ENCODE data around the gene RWDD4. TPM values are rescaled to one million over a fixed set of nuclear protein-coding genes. Genes with fewer than 3 reads are reported as not detected.

RWDD4 gene
- total RNA-seq, 1 donor from 2014 or later, result 18.2 TPM

DNA sequence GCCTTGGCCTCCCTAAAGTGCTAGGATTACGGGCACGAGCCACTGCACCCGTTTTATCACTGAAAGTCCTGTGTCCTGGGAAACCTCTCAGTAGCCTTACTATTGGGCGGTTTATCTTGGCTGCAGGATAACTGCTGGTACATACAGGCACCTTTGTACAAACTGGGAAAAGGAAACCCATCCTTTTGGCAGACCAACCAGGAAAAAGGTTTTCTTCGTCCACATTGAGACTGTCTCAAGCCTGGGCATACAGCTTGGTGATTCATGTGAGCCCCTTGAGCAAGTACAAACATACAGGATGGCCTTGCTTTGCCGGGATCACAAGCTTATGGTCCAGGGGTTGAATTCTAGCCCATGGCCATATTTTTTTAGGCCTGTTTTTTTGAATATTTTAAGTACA is 32.8 kb downstream of the RWDD4 start:
- no peak for DNase-seq (ENCODE audit: extremely low spot score in 2 of 2)
- no peak overlapping the region for H3K27ac ChIP-seq
- TF ChIP-seq, protein P1, sequence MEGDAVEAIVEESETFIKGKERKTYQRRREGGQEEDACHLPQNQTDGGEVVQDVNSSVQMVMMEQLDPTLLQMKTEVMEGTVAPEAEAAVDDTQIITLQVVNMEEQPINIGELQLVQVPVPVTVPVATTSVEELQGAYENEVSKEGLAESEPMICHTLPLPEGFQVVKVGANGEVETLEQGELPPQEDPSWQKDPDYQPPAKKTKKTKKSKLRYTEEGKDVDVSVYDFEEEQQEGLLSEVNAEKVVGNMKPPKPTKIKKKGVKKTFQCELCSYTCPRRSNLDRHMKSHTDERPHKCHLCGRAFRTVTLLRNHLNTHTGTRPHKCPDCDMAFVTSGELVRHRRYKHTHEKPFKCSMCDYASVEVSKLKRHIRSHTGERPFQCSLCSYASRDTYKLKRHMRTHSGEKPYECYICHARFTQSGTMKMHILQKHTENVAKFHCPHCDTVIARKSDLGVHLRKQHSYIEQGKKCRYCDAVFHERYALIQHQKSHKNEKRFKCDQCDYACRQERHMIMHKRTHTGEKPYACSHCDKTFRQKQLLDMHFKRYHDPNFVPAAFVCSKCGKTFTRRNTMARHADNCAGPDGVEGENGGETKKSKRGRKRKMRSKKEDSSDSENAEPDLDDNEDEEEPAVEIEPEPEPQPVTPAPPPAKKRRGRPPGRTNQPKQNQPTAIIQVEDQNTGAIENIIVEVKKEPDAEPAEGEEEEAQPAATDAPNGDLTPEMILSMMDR (IDR thresholded peaks at IDR 0.05), result no peak
- TF ChIP-seq POLR2AphosphoS5 (IDR thresholded peaks at IDR 0.05; ENCODE audit: insufficient read depth in 1 of 2, low read depth in 1 of 2) (no peak), POLR2A (IDR thresholded peaks at IDR 0.05) (no peak)

DNA sequence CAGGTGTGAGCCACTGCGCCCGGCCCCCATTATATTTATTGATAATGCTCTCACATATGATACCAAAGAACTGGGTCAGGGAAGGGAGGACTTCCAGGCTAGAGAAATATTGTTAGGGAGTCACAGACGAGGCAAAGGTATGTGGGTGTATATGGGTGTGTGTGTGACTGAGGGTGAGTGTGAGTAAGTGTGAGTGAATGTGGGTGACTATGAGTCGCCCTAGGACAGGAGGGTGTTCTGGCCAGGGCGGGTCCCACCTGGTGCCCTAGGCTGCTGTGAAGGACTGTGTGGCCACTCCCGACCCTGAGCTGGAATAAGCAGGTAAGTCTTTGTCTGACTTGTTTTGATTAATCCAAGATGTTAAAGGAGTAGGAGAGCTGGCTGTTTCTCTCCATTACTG is 34.4 kb downstream of the RWDD4 start:
- H3K27me3 ChIP-seq, result no peaks in the 10 kb centered on the region
- H3K36me3 ChIP-seq, result no peaks in the 10 kb centered on the region
- intact Hi-C loops (cut with DNase I), result no loop called here
- no peaks in the 10 kb centered on the region for H3K9me3 ChIP-seq
- H3K4me1 ChIP-seq, result no peaks in the 10 kb centered on the region
- H3K27ac ChIP-seq, result no peak overlapping the region
- H3K4me3 ChIP-seq, result no peak overlapping the region
- no peak for TF ChIP-seq POLR2AphosphoS5 (IDR thresholded peaks at IDR 0.05; ENCODE audit: insufficient read depth in 1 of 2, low read depth in 1 of 2)
- TF ChIP-seq, protein P1 (IDR thresholded peaks at IDR 0.05), result no peak
- TF ChIP-seq POLR2A (IDR thresholded peaks at IDR 0.05), result no peak
- no peak for DNase-seq (ENCODE audit: extremely low spot score in 2 of 2)

More for the DNA sequence above, 32.8 kb downstream of the RWDD4 start:
- H3K36me3 ChIP-seq, result no peaks in the 10 kb centered on the region
- intact Hi-C loops (cut with DNase I), result no loop called here
- no peaks in the 10 kb centered on the region for H3K4me1 ChIP-seq
- H3K9me3 ChIP-seq, result no peaks in the 10 kb centered on the region
- no peak overlapping the region for H3K4me3 ChIP-seq
- H3K27me3 ChIP-seq, result no peaks in the 10 kb centered on the region

- no peak for TF ChIP-seq POLR2AphosphoS5 (IDR thresholded peaks at IDR 0.05; ENCODE audit: insufficient read depth in 1 of 2, low read depth in 1 of 2)
- TF ChIP-seq POLR2A (IDR thresholded peaks at IDR 0.05), result no peak
- TF ChIP-seq, protein P1 (IDR thresholded peaks at IDR 0.05), result no peak
- Histone ChIP-seq H3K36me3 (no peaks in the 10 kb centered on the region), H3K4me3 (no peak overlapping the region), H3K27ac (no peak overlapping the region), H3K4me1 (no peaks in the 10 kb centered on the region), H3K27me3 (no peaks in the 10 kb centered on the region), H3K9me3 (no peaks in the 10 kb centered on the region)
- intact Hi-C loops (cut with DNase I), result no loop called here
- no peak for DNase-seq (ENCODE audit: extremely low spot score in 2 of 2)
These were observed 37.1 kb downstream of the RWDD4 start for GRCh38 chr4:183621875-183622274.

DNA sequence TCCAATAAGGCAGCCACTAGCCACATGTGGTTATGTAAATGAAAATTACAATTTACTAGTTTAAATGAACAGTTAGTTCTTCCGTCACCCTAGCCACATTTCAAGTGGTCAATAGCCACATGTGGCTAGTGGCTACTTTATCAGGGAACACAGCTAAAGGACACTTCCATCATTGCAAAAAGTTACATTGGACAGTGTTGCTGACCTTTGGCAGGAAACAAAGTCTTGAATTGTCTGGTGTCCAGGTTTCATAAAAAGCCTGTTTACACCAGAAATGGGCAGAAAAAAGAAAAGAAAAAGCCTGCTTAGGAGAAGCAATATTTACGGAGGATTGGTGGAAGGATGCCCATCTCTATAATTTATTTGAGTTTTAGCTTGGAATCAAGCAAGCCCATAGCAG is 38.6 kb downstream of the RWDD4 start:
- DNase-seq (ENCODE audit: extremely low spot score in 2 of 2), result no peak
- no peaks in the 10 kb centered on the region for H3K4me1 ChIP-seq
- intact Hi-C loops (cut with DNase I), result no loop called here
- no peak for TF ChIP-seq POLR2A (IDR thresholded peaks at IDR 0.05)
- TF ChIP-seq POLR2AphosphoS5 (IDR thresholded peaks at IDR 0.05; ENCODE audit: insufficient read depth in 1 of 2, low read depth in 1 of 2), result no peak
- TF ChIP-seq, protein P1 (IDR thresholded peaks at IDR 0.05), result no peak
- H3K27me3 ChIP-seq, result no peaks in the 10 kb centered on the region
- no peak overlapping the region for H3K4me3 ChIP-seq
- H3K27ac ChIP-seq, result no peak overlapping the region
- H3K36me3 ChIP-seq, result no peaks in the 10 kb centered on the region
- H3K9me3 ChIP-seq, result no peaks in the 10 kb centered on the region

DNA sequence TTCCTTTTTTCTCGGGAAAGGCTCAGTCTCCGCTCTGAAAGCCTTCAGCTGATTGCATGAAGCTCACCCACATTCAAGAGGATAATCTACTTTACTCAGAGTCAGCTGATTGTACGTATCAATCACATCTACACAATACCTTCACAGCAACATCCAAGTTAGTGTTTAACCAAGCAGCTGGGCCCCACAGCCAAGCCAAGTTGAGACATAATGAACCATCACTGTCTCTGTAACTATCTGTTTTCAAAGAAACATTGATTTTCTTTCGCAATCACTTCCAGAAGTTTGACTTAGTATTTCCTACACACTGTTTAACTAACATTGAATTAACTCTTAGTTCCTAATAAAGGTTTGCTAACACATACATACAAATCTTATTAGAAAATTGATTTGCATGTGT is 40.3 kb downstream of the RWDD4 start:
- TF ChIP-seq, protein P1 (IDR thresholded peaks at IDR 0.05), result no peak
- no peak for TF ChIP-seq POLR2AphosphoS5 (IDR thresholded peaks at IDR 0.05; ENCODE audit: insufficient read depth in 1 of 2, low read depth in 1 of 2)
- no peak for TF ChIP-seq POLR2A (IDR thresholded peaks at IDR 0.05)
- intact Hi-C loops (cut with DNase I), result no loop called here
- peak overlapping the region; percentile 2 for H3K27ac ChIP-seq

More for the DNA sequence above, 40.3 kb downstream of the RWDD4 start:
- DNase-seq (ENCODE audit: extremely low spot score in 2 of 2), result no peak
- Histone ChIP-seq H3K4me3 (no peak overlapping the region), H3K9me3 (no peaks in the 10 kb centered on the region), H3K4me1 (no peaks in the 10 kb centered on the region), H3K36me3 (no peaks in the 10 kb centered on the region), H3K27me3 (no peaks in the 10 kb centered on the region)

Measured in vagina (tissue), 2 donors.